OCI-LY7 (cell line): ENCODE measurements around the gene ANKRD13B.

Source experiments
- EZH2phosphoT487 ChIP-seq: fragments of 200-600 bp; sonication (generic); IDR thresholded peaks from 2 replicates; pipeline ENCODE4 v1.6.1; 2018; ENCODE audit warnings: low read depth, borderline replicate concordance, mild to moderate bottlenecking, mixed run types, antibody characterized with exemption, low read length, moderate library complexity, mixed read lengths
- TF ChIP-seq, protein P1 (sequence below): fragments of 200-600 bp; sonication (generic); conservative IDR thresholded peaks from 2 replicates; pipeline ENCODE4 v1.5.1; 2014; ENCODE audit warnings: mild to moderate bottlenecking, antibody characterized with exemption, low read length, moderate library complexity, mixed read lengths

- TF ChIP-seq, protein P1, sequence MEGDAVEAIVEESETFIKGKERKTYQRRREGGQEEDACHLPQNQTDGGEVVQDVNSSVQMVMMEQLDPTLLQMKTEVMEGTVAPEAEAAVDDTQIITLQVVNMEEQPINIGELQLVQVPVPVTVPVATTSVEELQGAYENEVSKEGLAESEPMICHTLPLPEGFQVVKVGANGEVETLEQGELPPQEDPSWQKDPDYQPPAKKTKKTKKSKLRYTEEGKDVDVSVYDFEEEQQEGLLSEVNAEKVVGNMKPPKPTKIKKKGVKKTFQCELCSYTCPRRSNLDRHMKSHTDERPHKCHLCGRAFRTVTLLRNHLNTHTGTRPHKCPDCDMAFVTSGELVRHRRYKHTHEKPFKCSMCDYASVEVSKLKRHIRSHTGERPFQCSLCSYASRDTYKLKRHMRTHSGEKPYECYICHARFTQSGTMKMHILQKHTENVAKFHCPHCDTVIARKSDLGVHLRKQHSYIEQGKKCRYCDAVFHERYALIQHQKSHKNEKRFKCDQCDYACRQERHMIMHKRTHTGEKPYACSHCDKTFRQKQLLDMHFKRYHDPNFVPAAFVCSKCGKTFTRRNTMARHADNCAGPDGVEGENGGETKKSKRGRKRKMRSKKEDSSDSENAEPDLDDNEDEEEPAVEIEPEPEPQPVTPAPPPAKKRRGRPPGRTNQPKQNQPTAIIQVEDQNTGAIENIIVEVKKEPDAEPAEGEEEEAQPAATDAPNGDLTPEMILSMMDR = no peak
- TF ChIP-seq EZH2phosphoT487 = no peak
Measured at GRCh38 chr17:29557739-29558116, 35.2 kb upstream of the ANKRD13B start.
